ENCODE measurements around the gene CCDC190.

DNA sequence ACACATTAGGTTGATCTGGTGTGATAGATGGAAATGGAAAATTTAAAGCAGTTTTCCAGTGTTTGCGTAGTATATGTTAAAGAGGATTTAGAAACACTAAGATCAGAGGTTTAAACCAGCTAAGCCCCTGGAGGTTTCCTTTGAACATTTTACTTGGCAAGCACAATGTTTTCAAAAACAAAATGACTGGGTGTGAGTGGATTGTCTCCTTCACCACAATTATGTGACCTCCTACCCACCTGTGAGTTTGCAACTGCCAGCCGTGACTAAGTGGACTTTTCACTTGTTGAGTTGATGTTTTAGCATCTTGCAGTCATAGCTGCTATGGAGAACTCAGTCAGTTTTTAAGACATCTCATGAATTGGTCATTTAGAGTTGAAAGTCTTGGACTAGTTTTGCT lies 4.7 kb downstream of the CCDC190 start:
- TF ChIP-seq, protein P1, sequence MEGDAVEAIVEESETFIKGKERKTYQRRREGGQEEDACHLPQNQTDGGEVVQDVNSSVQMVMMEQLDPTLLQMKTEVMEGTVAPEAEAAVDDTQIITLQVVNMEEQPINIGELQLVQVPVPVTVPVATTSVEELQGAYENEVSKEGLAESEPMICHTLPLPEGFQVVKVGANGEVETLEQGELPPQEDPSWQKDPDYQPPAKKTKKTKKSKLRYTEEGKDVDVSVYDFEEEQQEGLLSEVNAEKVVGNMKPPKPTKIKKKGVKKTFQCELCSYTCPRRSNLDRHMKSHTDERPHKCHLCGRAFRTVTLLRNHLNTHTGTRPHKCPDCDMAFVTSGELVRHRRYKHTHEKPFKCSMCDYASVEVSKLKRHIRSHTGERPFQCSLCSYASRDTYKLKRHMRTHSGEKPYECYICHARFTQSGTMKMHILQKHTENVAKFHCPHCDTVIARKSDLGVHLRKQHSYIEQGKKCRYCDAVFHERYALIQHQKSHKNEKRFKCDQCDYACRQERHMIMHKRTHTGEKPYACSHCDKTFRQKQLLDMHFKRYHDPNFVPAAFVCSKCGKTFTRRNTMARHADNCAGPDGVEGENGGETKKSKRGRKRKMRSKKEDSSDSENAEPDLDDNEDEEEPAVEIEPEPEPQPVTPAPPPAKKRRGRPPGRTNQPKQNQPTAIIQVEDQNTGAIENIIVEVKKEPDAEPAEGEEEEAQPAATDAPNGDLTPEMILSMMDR (IDR thresholded peaks at IDR 0.05 in 4 of 5, conservative IDR thresholded peaks at IDR 0.05 in 1 of 5) = no peak
- TF ChIP-seq POLR2A (IDR thresholded peaks at IDR 0.05) = no peak
